ENCODE measurements around the gene ZNF619.

- TF ChIP-seq CTCF (IDR thresholded peaks at IDR 0.05; ENCODE audit: insufficient read depth, low read length) (no peak), POLR2AphosphoS5 (IDR thresholded peaks at IDR 0.05; ENCODE audit: low read depth) (no peak)
- TF ChIP-seq, protein P1, sequence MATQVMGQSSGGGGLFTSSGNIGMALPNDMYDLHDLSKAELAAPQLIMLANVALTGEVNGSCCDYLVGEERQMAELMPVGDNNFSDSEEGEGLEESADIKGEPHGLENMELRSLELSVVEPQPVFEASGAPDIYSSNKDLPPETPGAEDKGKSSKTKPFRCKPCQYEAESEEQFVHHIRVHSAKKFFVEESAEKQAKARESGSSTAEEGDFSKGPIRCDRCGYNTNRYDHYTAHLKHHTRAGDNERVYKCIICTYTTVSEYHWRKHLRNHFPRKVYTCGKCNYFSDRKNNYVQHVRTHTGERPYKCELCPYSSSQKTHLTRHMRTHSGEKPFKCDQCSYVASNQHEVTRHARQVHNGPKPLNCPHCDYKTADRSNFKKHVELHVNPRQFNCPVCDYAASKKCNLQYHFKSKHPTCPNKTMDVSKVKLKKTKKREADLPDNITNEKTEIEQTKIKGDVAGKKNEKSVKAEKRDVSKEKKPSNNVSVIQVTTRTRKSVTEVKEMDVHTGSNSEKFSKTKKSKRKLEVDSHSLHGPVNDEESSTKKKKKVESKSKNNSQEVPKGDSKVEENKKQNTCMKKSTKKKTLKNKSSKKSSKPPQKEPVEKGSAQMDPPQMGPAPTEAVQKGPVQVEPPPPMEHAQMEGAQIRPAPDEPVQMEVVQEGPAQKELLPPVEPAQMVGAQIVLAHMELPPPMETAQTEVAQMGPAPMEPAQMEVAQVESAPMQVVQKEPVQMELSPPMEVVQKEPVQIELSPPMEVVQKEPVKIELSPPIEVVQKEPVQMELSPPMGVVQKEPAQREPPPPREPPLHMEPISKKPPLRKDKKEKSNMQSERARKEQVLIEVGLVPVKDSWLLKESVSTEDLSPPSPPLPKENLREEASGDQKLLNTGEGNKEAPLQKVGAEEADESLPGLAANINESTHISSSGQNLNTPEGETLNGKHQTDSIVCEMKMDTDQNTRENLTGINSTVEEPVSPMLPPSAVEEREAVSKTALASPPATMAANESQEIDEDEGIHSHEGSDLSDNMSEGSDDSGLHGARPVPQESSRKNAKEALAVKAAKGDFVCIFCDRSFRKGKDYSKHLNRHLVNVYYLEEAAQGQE (IDR thresholded peaks at IDR 0.05; ENCODE audit: insufficient replicate concordance, low read depth), result no peak
Observed at GRCh38 chr3:40516201-40516600, 39.3 kb downstream of the ZNF619 start.

Measured in HL-60 (cell line).